Pulmonary artery endothelial cell (primary cell): Measurements from ENCODE around the gene GTF3C5. TPM values are rescaled to one million over a fixed set of nuclear protein-coding genes. Genes with fewer than 3 reads are reported as not detected.

Source experiments
- DNase-seq: peaks from one replicate; pipeline ENCODE4 v3.0.0-alpha.2; 2011; ENCODE audit warnings: low read depth, low spot score
- total RNA-seq: library from RNA; depleted of rRNA; stranded (reverse); fragments of >200 nt; gene quantifications from 2 replicates; pipeline ENCODE4 v1.2.3, GENCODE V29; 2014

Gene GTF3C5
- total RNA-seq, 1 donor from 2014 or later: 52.9 TPM

DNA sequence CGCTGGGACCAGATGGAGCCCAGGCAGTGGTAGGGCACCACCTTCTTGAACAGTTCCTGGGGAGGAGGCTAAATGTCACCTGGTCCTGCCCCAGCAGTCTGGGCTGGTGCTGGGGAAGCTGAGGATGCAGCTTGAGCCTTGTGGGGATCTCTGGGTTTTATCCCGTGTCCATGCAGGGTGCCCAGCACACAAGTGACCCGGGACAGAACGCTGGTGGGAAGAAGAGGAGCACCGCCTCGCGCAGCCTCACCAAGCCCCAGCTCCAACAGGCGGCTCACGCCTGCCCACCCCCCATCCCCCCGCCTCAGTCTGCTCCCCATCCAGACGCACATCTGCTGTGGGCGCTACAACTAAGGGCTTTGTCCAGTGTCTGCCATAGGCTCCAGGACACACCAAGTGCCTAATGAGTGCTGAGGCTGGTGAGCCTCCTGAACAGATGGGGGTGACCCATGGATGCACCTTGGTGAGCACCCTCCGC lies 76.5 kb downstream of the GTF3C5 start:
- no peak for DNase-seq

Other genes starting within 250 kb of the GTF3C5 start
- gene AK8, start 152.7 kb upstream of the GTF3C5 start, total RNA-seq: 0.07 TPM in 1 of 2 replicates, not detected in the other
- 1.6 TPM in 2 replicates for gene SPACA9, start 152.1 kb upstream of the GTF3C5 start, total RNA-seq
- 18.7 and 29.0 TPM in 2 replicates for gene TSC1, start 86.4 kb upstream of the GTF3C5 start, total RNA-seq
- not detected in 2 replicates for gene GFI1B, start 52.3 kb upstream of the GTF3C5 start, total RNA-seq
- 0.07 and 0.18 TPM in 2 replicates for gene CEL, start 31.0 kb downstream of the GTF3C5 start, total RNA-seq
- 30.4 and 34.6 TPM in 2 replicates for gene RALGDS, start 90.2 kb downstream of the GTF3C5 start, total RNA-seq
- gene GBGT1, start 132.9 kb downstream of the GTF3C5 start, total RNA-seq: 17.3 and 21.5 TPM in 2 replicates
- gene OBP2B, start 178.3 kb downstream of the GTF3C5 start, total RNA-seq: not detected in 2 replicates
- gene ABO, start 244.2 kb downstream of the GTF3C5 start, total RNA-seq: not detected in 2 replicates